Adrenal gland (tissue), 12 donors: Measurements from ENCODE around the gene KLK15. TPM values are rescaled to one million over a fixed set of nuclear protein-coding genes. Genes with fewer than 3 reads are reported as not detected.

Experiments used
- DNase-seq, 7 donors: peaks; one replicate each; pipeline ENCODE4 v3.0.0-alpha.2; 2019 to 2020
- H3K27ac ChIP-seq, 5 donors: fragments of 200-600 bp; sonication (generic) in 4 of 5; 1 replicate in 3 of 5; 2 replicates in 2 of 5; pipeline versions ENCODE4 v1.5.1 to v1.8.0; 2016 to 2020; ENCODE audit warnings: mild to moderate bottlenecking in 1 of 5
- H3K27me3 ChIP-seq: fragments of 200-600 bp; 2 replicates; pipeline ENCODE4 v1.8.0; 2021
- H3K36me3 ChIP-seq, 2 donors: fragments of 200-600 bp; replicated peaks in 1 of 2; 1 replicate in 1 of 2; 2 replicates in 1 of 2; pipeline versions ENCODE4 v1.5.1 to v1.8.0; 2018 to 2022
- H3K4me1 ChIP-seq, 2 donors: fragments of 200-600 bp; replicated peaks in 1 of 2; 1 replicate in 1 of 2; 2 replicates in 1 of 2; pipeline versions ENCODE4 v1.5.1 to v1.8.0; 2018 to 2021
- H3K4me3 ChIP-seq, 4 donors: fragments of 200-600 bp; sonication (generic) in 3 of 4; one replicate each; pipeline ENCODE4 v1.5.1; 2016 to 2018
- H3K9me3 ChIP-seq, 3 donors: fragments of 200-600 bp; sonication (generic) in 1 of 3; replicated peaks in 1 of 3; 1 replicate in 2 of 3; 2 replicates in 1 of 3; pipeline versions ENCODE4 v1.5.1 to v1.8.0; 2016 to 2021
- POLR2A ChIP-seq, 2 donors: fragments of 450-650 bp; IDR thresholded peaks; one replicate each; pipeline ENCODE4 v1.6.1; 2017; ENCODE audit warnings: antibody characterized with exemption in 2 of 2, mild to moderate bottlenecking in 2 of 2, moderate library complexity in 1 of 2
- WGBS, 4 donors: extraction: QIAGEN DNeasy Blood & Tissue Kit in 2 of 4; methylation state at CpG; one replicate each; pipeline versions ENCODE4 v1.1.5 to v1.1.7; 2013 to 2017; 5-methylcytosine and 5-hydroxymethylcytosine counted together
- intact Hi-C, 2 donors: fragments of 100-400 bp; cut with DNase I; formaldehyde crosslinking; loops; one replicate each; pipeline versions ENCODE4 v1.14.1 to v1.15.0; 2022 to 2023
- polyA plus RNA-seq, 3 donors: library from polyadenylated mRNA; stranded (reverse); fragments of 200-250 nt in 2 of 3; fragments of 350-450 nt in 1 of 3; fragmentation: Illumina TruSeq in 1 of 3; extraction: RNeasy Lipid Tissue Mini Kit (QIAGEN cat#74804) in 1 of 3; gene quantifications; one replicate each; pipeline ENCODE4 v1.2.3, GENCODE V29; 2013 to 2014
- total RNA-seq, 9 donors: library from RNA; depleted of rRNA in 4 of 9; stranded (reverse); fragments of >200 nt in 4 of 9; fragments of 120-200 nt in 1 of 9; fragmentation: NEBNext Ultra II Directional in 1 of 9; extraction: Animal tissue kit (Norgen Biotek cat#: 25700) in 1 of 9; gene quantifications; one replicate each; pipeline versions ENCODE4 v1.1.0 to v1.2.4, GENCODE V29; 2013 to 2023
- TF ChIP-seq, protein P1 (sequence below), 6 experiments: fragments of 450-650 bp in 4 of 6; fragments of 200-600 bp in 2 of 6; sonication (generic) in 1 of 6; IDR thresholded peaks; 1 replicate in 5 of 6; 2 replicates in 1 of 6; pipeline versions ENCODE4 v1.5.1 to v1.8.0; 2016 to 2021; ENCODE audit warnings: antibody characterized with exemption in 6 of 6, mild to moderate bottlenecking in 2 of 6, moderate library complexity in 1 of 6
- donor health status: healthy with polysubstance abuse.
- donor health status: Bipolar disorder and iron deficiency.
- donor health status: DM: yes; HTN: yes; CAD: no.
- donor health status: DM: no; HTN: no; CAD: no.
- donor health status: DM: no; HTN: no; CAD: no.
- donor health status: DM: yes; HTN: yes; CAD: no.

Gene KLK15
- total and polyA plus RNA-seq, 12 donors, result 0.15 to 5.1 (median 0.99) TPM; not detected in 2

- 63 to 79% (median 76%) methylated on average over 2 to 3 of the region's 3 CpGs for WGBS, 4 donors
- H3K9me3 ChIP-seq, result no peaks in the 10 kb centered on the region
- TF ChIP-seq, protein P1, sequence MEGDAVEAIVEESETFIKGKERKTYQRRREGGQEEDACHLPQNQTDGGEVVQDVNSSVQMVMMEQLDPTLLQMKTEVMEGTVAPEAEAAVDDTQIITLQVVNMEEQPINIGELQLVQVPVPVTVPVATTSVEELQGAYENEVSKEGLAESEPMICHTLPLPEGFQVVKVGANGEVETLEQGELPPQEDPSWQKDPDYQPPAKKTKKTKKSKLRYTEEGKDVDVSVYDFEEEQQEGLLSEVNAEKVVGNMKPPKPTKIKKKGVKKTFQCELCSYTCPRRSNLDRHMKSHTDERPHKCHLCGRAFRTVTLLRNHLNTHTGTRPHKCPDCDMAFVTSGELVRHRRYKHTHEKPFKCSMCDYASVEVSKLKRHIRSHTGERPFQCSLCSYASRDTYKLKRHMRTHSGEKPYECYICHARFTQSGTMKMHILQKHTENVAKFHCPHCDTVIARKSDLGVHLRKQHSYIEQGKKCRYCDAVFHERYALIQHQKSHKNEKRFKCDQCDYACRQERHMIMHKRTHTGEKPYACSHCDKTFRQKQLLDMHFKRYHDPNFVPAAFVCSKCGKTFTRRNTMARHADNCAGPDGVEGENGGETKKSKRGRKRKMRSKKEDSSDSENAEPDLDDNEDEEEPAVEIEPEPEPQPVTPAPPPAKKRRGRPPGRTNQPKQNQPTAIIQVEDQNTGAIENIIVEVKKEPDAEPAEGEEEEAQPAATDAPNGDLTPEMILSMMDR (IDR thresholded peaks at IDR 0.05), result no peak
- TF ChIP-seq POLR2A (IDR thresholded peaks at IDR 0.05), result no peak
- H3K36me3 ChIP-seq, result no peaks in the 10 kb centered on the region
- no peak for DNase-seq
- H3K27me3 ChIP-seq, result no peaks in the 10 kb centered on the region
- no peak within 1 kb of the TSS for H3K27ac ChIP-seq
- no peak within 1 kb of the TSS for H3K4me3 ChIP-seq
- intact Hi-C loops, result no loop called here
- no peaks in the 10 kb centered on the region for H3K4me1 ChIP-seq
These were observed 39.7 kb upstream of the KLK15 start, which contains the start of gene KLK2 for GRCh38 chr19:50873056-50873455. TSS of gene KLK2 (plus strand) at chr19:50873439. CDS start at chr19:50873474, 35 bp downstream.

- no peaks in the 10 kb centered on the region for H3K9me3 ChIP-seq
- H3K4me3 ChIP-seq, result no peak overlapping the region
- H3K36me3 ChIP-seq, result no peaks in the 10 kb centered on the region
- no peak overlapping the region for H3K27ac ChIP-seq
- intact Hi-C loops, result no loop called here
- no peaks in the 10 kb centered on the region for H3K27me3 ChIP-seq
- peak in 2 of 7 donors; percentile 18 to 26 for DNase-seq
- H3K4me1 ChIP-seq, result no peaks in the 10 kb centered on the region
- no peak for TF ChIP-seq POLR2A (IDR thresholded peaks at IDR 0.05)
- TF ChIP-seq, protein P1 (IDR thresholded peaks at IDR 0.05), result peak in 1 of 6 experiments; percentile 41
- 60 to 78% (median 72%) methylated on average over 22 to 26 of the region's 26 CpGs for WGBS, 4 donors
These were observed 37.2 kb upstream of the KLK15 start for GRCh38 chr19:50870417-50871089.

GRCh38 chr19:50869479-50869878, 36.1 kb upstream of the KLK15 start:
- H3K4me3 ChIP-seq, result no peak overlapping the region
- no peaks in the 10 kb centered on the region for H3K36me3 ChIP-seq
- no peak for DNase-seq
- no peaks in the 10 kb centered on the region for H3K4me1 ChIP-seq
- intact Hi-C loops, result no loop called here
- 74 to 84% (median 81%) methylated on average over 4 of the region's 4 CpGs for WGBS, 4 donors
- H3K27ac ChIP-seq, result no peak overlapping the region
- no peaks in the 10 kb centered on the region for H3K9me3 ChIP-seq
- TF ChIP-seq POLR2A (IDR thresholded peaks at IDR 0.05), result no peak
- TF ChIP-seq, protein P1 (IDR thresholded peaks at IDR 0.05), result no peak
- no peaks in the 10 kb centered on the region for H3K27me3 ChIP-seq

DNA sequence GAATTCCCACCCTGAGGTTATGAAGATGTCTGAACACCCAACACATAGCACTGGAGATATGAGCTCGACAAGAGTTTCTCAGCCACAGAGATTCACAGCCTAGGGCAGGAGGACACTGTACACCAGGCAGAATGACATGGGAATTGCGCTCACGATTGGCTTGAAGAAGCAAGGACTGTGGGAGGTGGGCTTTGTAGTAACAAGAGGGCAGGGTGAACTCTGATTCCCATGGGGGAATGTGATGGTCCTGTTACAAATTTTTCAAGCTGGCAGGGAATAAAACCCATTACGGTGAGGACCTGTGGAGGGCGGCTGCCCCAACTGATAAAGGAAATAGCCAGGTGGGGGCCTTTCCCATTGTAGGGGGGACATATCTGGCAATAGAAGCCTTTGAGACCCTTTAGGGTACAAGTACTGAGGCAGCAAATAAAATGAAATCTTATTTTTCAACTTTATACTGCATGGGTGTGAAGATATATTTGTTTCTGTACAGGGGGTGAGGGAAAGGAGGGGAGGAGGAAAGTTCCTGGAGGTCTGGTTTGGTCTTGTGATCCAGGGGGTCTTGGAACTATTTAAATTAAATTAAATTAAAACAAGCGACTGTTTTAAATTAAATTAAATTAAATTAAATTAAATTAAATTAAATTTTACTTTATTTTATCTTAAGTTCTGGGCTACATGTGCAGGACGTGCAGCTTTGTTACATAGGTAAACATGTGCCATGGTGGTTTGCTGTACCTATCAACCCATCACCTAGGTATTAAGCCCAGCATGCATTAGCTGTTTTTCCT, 28.3 kb upstream of the KLK15 start:
- Histone ChIP-seq H3K4me1 (no peaks in the 10 kb centered on the region), H3K9me3 (no peaks in the 10 kb centered on the region), H3K36me3 (no peaks in the 10 kb centered on the region), H3K4me3 (no peak overlapping the region), H3K27me3 (no peaks in the 10 kb centered on the region), H3K27ac (no peak overlapping the region)
- TF ChIP-seq, protein P1 (IDR thresholded peaks at IDR 0.05), result no peak
- no peak for TF ChIP-seq POLR2A (IDR thresholded peaks at IDR 0.05)
- WGBS, 4 donors, result 70 to 83% (median 74%) methylated on average over 7 of the region's 7 CpGs
- intact Hi-C loops, result no loop called here
- no peak for DNase-seq
